GM19239 (cell line): ENCODE results near the gene CACNA2D3.

Source experiments
- DNase-seq: peaks from one replicate; pipeline ENCODE4 v3.0.0; 2011; ENCODE audit warnings: low spot score; ENCODE audit not compliant: insufficient read length
- FAIRE-seq: peaks from 2 replicates; lab custom pipeline; 2011; peaks lifted over from hg19 to GRCh38; lab: Jason Lieb, UNC

CACNA2D3 gene

GRCh38 chr3:54986294-54986693, 863.9 kb downstream of the CACNA2D3 start:
- FAIRE-seq (no peak), DNase-seq (no peak)

DNA sequence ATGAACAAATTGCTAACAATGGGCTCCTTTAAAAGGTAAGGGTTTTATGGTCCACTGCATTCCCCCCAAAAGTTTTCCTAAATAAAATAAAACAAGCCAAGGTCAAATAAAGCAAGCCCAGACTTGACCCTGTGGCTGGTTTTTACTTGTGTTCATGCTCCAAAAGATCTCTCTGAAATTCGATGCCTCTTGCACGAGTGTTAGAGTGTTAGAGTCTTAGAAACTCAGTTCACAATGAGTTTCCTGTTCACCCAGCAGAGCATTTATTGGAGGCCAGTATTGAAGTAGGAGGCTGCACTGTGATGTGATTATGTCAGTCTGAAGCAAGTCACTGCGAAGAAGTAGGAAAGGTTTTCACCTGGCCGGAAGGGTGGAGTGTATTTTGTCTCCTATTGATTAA, 865.4 kb downstream of the CACNA2D3 start:
- DNase-seq (no peak), FAIRE-seq (no peak)

- no peak for DNase-seq
- FAIRE-seq = no peak
Measured at GRCh38 chr3:54988302-54988837, 866.0 kb downstream of the CACNA2D3 start.

- no peak for DNase-seq
- no peak for FAIRE-seq
Measured at GRCh38 chr3:54988838-54989630, 866.7 kb downstream of the CACNA2D3 start.

DNA sequence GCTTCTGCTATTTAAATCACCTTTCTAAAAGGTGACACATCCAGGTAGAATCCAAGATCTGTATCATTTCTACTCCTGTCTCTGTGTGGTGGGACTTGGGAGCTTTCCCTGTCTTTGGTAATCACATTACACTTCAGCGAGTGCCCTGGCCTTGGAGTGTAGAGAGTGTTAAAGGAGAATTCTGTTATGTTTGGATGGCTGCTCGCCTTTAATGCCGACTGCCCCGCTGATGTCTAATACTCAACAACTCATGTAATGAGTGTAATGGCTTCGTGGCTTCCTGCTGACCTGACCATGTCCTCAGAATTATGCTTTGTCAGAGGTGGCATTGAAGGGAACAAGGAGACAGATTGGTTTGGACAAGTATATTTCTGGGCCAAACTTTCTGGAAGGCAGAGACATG, 871.8 kb downstream of the CACNA2D3 start:
- DNase-seq (no peak), FAIRE-seq (no peak)

- no peak for DNase-seq
- FAIRE-seq = no peak
Measured at GRCh38 chr3:54999159-54999558, 876.8 kb downstream of the CACNA2D3 start.

GRCh38 chr3:54999811-55000210, 877.5 kb downstream of the CACNA2D3 start:
- DNase-seq (no peak), FAIRE-seq (no peak)

DNA sequence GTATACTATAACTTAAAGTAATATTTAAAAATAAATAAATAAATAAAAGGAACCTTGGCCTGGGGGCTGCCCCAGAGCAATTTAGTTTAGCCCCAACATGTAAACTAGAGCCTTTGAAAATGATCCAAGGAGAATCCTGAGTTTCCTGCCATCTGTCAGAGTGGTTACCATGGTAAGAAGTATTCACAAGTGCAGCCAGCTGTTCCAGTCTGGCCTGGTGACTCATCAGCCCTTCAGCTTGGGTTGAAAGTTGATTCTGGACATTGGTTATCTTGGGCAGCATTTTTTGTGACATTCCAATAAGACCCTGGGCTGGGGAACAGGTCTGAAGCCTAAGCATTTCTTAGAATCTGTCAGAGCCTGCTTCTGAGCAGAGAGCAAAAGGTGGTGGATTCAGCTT, 878.2 kb downstream of the CACNA2D3 start:
- FAIRE-seq (no peak), DNase-seq (no peak)

- FAIRE-seq = no peak
- no peak for DNase-seq
Measured at GRCh38 chr3:55000953-55001352, 878.6 kb downstream of the CACNA2D3 start.

GRCh38 chr3:55002416-55002930, 880.1 kb downstream of the CACNA2D3 start:
- FAIRE-seq = no peak
- no peak for DNase-seq

DNA sequence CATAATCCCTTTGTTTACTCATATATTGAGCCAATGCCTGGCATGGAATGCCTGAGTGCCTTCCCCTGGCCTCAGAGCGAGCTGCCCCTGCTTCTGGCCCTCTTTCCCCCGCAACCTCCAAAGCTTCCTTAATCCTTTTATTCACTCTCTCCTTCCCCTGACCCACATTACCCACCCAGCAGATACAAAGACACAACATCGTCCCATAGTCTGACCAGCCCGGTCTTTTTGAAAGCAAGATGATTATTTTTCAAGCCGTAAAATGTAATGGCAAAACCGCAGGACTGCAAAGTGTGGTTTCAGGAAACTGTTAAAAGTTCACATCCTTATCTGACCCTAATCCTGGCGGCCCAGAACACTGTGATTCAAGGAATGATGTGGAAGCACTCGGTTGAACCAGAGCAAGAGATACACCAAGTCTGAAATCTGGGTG, 883.9 kb downstream of the CACNA2D3 start:
- DNase-seq (no peak), FAIRE-seq (no peak)

DNA sequence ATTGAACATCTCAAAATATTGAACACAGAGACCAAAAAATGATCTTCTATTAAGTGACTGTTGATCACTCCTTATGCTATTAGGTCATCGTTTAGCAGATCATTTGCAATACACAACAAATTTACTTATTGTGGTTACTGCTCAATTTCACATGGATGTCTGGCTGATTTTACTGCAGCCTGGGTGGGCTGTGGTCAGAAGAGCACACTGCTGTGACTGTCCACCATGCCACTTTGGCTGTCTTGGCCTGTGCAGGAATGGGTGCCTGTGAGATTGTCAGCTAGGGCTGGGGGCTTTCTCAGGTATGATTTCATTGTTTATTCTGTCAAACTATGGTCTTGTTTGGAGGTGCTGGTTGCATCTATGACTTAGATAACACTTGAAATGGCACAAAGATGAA, 885.6 kb downstream of the CACNA2D3 start:
- DNase-seq = no peak
- no peak for FAIRE-seq

- FAIRE-seq = no peak
- DNase-seq = no peak
Measured at GRCh38 chr3:55009372-55009771, 887.0 kb downstream of the CACNA2D3 start.

- FAIRE-seq = no peak
- no peak for DNase-seq
Measured at GRCh38 chr3:55012091-55012490, 889.7 kb downstream of the CACNA2D3 start.

- DNase-seq (no peak), FAIRE-seq (no peak)
Measured at GRCh38 chr3:55013145-55013925, 891.0 kb downstream of the CACNA2D3 start.

- no peak for FAIRE-seq
- DNase-seq = no peak
Measured at GRCh38 chr3:55014081-55014480, 891.7 kb downstream of the CACNA2D3 start.

DNA sequence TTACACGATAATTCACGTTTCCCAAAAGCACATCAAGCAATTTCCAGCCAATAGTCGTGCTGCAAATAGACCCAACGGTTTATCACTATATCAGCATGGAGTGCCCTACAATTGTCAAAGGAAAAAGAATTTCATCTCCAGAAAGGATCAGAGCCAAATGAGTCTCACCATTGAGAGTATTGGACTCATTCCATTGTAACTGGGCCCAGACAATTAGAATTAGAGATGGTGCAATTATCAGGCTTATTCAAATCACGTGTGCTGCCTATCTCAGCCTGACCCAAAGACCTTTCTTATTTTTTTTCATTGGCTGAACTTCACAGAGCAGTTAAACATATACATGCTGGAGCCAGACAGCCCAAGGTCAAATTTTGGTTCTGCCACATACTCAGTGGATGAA, 892.6 kb downstream of the CACNA2D3 start:
- DNase-seq (no peak), FAIRE-seq (no peak)

- no peak for DNase-seq
- no peak for FAIRE-seq
Measured at GRCh38 chr3:55017876-55018275, 895.5 kb downstream of the CACNA2D3 start.

DNA sequence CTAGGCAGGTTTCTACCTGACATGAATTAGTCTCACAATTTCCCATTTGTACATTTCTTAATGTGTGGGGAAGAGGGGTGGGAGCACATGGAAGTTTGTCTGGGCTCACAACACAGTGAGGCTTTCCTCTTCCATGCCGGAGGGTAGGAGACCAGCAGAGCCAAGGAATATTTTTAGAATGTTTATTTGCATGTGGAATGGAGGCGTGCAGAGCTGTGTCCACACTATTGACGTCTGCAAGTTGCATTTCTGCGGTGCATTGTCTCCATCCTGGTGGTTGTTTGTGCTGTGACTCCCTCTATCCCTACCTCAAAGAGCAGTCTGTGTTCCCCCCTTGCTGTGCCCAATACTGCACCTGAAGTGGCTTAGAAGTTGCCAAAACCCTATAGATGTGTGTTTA, 908.6 kb downstream of the CACNA2D3 start:
- no peak for DNase-seq
- no peak for FAIRE-seq

DNA sequence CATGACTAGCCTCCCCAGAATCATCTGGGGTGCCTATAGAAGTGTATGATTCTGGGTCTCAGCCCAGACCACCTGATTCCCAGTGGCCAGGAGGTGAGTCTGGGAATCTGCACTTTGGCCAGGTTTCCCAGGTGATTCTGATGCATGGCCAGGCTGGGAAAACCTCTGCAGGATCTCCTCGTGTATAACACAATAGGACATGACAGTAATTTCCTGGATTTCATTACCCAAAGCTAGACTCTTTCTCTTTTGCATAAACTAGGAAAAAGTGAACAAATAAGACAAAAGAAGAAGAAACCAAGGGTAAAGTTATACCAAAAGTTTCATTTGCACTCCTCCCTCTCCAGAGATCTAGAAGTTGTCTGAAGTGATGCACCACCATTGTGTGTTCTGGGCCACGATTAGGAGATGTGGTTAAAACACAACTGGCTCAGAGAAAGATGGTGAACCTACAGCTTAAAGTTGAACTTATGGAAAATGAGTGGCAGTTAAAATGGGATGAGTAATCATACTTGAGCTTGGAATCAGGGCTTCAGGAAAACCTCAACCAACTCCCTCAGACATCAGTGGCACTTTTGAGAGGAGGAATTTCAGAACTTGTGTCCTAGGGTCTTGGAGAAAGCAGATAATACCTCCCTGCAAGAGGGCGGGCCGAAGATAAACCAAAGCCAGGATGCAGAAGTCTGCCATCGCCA, 914.7 kb downstream of the CACNA2D3 start:
- no peak for FAIRE-seq
- DNase-seq = no peak
